Activated CD8-positive, alpha-beta memory T cell treated with anti-CD3 and anti-CD28 coated beads for 48 hours (primary cell): Measurements from ENCODE around the gene KCNB1.

ENCODE experiments used
- DNase-seq, 3 experiments: peaks; one replicate each; pipeline ENCODE4 v3.0.0-alpha.2; 2020; ENCODE audit warnings: low read depth in 2 of 3, low spot score in 2 of 3

KCNB1 gene

DNA sequence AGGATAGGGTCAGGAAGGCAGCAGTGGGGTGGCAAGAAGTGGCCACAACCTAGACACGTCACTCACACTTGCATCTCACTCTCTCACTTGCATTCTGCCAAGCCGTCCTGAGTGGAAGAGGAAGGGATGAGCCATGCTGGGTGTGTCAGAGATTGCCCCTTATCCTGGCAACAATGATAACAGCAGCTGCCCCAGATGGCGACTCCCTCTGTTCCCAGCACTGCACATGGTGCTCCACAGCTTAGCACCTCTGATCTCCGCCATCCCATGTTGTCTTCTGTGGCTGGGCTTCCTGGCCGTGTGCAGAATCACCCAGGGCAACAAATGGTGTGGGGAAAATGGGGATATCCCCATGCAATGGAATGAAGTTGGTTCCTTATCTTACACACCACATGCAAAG is 11.1 kb downstream of the KCNB1 start:
- DNase-seq: no peak

DNA sequence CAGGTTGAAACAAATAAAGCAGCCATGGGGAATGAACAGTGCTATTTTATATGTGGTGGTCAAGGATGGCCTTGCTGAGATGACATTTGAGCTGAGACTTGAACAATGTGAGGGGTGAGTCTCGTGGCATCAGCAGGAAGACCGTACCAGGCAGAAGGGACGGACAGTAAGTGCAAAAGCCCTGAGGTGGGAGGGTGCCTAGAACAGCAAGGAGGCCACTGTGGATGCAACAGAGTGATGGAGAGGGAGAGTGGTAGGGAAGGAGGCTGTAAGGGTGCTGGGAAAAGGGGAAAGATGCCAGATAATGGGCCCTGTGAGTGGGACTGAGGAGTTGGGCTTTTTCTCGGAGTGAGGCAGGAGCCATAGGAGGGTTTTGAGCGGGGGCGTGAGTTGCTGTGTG is 11.5 kb downstream of the KCNB1 start:
- no peak for DNase-seq

DNA sequence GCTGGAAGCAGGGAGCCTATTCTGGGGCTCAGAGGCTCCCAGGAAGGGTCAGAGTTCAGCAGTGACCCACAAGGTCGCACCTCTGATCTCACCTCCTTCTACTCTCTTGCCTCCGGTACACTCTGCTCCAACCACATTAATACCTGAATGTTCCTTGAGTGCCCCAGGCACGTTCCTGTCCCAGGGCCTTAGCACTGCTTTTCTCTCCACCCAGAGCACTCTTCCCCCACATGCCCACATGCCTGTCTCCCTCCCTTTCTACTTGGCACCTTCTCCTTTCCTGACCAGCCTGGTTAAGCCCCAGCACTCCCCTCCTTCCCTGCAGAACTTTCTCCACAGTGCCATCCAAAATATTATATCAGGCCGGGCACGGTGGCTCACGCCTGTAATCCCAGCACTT is 13.4 kb downstream of the KCNB1 start:
- no peak for DNase-seq

DNA sequence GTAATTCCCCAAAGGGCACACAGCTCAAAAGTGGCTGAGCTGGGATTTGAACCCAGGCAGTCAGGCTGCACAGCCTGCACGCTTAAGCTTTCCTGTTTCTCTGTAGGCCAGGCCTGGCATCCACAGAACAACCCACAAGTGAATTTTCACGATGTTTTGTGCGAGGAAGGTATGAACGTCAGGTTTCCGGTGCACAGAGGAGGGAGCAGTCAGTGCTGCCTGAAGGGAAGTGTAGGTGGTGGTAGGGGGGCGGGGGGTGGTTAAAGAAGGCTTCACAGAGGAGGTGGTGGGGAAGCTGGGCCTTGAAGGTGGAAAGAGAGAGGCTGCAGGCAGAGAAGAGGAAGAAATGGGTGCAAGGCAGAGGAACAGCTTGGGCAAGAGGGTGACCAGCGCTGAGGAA is 14.1 kb downstream of the KCNB1 start:
- DNase-seq: no peak

DNA sequence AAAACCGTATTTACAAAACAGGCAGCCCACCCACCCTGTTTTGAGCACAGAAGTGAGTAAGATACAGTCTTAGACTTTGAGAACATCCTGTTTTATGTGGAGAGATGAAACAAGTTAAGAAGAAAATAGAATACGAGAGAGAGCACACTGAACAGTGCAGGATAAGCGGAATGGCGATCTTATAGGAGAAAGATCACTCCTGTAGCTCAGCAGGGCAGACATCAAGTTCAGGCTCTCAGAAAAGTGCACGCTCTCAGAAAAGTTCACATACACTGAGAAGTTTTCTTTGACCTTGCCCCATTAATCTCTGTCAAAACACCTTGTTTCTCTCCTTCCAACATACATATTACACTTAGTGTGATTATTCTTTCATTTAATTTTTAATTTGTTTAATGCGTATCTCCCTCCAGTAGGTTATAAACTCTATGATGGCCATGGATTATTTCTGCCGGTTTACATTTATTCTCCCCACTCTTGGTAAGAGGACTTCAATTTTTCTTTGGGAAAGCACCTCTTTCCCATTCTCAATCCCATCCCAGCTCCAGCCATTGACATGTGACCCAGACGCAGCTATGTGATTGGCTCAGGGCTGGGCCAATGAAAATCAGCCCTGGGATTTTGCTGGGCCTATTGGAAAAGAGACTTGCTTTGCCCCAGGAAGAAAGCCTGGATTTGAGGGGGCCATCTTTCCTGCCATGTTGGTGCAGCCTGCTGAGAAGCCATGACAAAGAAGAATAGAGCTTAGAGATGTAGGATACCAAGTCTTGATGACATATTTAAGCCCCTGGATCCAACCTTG is 16.2 kb downstream of the KCNB1 start:
- no peak for DNase-seq

DNA sequence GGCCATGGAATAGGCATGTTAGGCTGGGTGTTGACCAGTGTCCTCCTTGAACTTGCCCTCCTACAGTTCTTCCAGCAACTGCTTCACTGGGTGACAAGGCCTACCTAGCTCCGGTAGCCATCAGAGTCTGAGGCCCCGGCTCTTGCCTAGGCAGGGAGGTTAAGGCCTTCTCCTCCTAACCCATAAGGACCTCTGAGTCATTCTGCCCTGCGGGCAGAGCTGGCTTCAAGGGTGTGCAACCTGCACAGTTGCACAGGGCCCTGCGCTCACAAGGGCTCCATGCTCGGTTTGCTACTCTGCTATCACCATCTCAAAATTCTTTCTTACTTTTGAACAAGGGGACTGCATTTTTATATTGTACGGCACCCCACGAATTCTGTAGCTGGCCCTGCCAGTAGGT is 17.9 kb downstream of the KCNB1 start:
- DNase-seq: no peak

DNA sequence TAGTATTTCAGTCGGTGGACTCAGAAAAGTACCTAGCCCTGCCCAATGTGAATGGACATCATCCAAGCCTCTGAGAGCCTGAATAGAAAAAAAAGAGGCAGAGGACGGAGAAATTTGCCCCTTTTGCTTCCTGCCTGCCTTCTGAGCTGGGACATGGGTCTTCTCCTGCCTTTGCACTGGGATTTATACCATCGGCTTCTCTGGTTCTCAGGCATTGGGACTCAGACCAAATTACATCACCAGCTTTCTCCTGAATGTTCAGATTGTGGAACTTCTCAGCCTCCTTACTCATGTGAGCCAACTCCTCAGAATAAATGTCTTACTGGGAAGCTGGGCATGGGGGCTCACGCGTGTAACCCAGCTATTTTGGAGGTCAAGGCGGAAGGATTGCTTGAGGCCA is 19.8 kb downstream of the KCNB1 start:
- no peak for DNase-seq

DNA sequence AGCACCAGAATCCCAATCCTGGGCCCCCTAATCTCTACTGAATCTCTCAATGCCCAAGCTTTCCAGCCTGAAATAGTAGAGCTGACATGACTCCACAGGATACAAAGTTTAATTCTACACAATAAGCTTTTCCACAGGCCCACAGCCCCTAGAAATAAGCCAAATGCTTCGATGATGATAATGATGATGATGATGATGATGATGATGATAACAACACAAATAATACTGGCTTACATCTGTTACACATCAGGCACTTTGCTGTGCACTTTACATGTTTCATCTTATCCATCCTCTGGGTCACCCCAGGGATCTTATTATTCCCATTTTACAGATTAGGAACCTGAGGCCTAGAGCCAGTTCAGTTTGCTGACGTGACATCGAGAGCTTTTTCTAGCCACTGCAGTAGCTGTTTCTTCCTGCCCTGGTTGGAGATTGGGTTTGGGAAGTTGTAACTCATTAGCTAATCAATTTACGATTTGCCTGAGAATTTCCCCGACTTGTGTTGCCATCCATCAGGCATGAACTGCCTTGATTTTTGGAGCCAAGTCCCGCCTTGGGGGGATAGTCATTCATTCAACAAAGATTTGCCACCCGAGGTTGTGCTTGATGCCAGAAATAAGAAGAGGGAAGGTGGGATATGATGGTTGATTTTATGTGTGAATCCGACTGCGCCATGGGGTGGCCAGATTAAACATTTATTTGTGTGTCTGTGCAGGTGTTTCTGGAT is 20.4 kb downstream of the KCNB1 start:
- DNase-seq: no peak

DNA sequence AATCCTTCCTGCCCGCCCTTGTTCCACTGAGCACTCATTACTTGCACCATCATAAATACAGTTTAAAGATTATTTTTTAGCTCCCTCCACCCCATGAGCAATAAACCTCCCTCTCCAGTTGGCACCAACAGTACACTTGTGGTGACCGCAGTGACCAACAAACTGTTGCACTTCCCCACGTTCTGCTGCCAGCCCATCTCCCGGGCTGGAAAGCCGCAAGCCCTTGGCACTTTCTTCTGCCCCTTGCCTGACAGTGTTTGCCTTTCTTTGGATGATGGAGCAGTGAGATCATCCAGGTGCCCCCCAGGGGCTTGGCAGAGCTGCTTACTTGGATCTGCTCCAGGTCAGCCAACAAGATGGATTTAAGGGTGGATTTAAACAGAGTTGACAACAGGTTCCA is 21.6 kb downstream of the KCNB1 start:
- DNase-seq: no peak

DNA sequence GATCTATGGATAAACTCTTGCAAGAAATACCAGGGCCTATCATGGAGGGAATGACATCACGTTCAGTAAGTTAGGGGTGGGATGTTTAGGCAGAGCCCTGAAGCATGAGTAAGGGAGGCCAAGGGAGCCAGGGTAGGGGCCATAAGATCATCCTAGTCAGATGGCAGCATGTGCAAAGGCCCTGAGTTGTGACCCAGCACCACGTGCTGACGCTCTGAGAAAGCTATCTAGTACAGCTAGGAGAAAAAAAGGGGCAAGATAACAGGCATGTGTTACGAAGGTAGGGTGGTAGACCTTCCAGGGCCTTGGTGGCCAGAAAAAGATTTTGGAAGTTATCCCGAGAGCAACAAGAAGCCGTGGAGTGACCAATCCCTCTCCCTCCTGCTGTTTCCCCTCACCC is 22.3 kb downstream of the KCNB1 start:
- no peak for DNase-seq

DNA sequence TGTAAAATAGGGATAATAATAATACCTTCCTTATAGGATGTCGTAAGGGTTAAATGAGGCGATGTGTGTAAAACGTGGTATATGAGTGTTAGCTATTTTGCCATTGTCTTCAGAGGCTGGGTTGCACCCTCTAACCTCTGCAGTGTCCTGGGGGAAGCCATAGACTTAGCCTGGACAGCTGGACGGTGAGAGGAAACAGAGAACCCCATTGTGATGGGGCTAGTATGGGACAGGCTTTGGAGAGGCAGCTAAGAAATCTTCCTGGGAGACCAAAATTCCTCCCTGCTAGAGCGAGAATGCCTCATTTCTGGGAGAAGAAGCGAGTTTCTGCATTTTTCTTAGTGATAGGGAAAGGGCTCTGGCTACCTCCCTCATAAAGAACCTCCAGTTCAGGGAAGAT is 22.8 kb downstream of the KCNB1 start:
- DNase-seq: no peak

DNA sequence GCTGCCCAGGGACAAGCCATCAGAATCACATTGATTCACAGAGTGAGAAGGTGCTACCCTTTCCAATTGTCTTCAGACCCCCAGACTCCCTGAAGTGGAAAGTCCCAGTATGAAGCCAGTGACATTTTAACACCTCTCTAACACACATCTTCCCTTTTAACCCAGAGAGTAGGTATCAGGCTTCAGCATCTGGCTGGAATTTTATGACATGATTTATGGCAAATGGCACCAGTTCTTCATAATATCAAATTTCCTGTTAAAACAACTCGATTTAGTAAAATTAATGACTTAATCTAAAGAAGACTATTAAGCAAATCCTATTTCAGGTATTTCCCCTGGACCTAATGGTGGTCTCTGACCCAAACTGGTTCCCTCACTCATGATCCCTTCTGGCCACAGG is 25.0 kb downstream of the KCNB1 start:
- DNase-seq: no peak

DNA sequence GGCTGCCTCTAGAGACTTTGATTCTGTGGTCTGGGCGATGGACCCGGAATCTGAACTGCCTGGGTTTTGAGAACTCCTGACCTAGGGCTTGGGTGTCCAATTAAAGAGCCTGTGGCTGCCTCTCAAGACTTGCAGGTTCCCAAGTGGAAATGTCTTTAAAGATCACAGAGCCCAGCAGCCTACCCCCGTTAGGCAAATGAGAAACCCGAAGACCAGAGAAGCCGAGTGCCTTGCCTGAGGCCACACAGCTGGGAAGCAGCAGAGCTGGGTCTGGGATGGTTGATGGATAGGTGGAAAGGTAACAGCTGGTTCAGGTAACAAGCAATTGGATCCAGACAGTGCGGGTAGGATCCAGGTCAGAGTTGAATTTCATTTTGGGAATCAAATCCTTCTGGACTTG is 25.8 kb downstream of the KCNB1 start:
- DNase-seq: no peak

DNA sequence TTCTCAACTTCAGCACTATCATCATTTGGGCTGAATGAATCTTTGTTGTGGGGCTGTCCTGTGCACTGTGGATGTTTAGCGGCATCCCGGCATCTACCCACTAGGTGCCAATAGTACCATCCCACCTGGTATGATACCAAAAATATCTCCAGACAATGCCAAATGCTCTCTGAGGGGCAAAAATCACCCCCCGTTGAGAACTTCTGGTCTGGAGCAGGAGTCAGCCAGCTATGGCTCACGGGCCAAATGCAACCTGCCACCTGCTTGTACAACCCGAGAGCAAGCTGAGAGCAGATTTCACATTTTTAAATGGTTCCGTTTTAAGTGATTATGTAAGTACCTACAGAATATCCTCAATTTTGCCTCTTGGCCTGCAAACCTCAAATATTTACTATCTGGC is 26.8 kb downstream of the KCNB1 start:
- DNase-seq: no peak

DNA sequence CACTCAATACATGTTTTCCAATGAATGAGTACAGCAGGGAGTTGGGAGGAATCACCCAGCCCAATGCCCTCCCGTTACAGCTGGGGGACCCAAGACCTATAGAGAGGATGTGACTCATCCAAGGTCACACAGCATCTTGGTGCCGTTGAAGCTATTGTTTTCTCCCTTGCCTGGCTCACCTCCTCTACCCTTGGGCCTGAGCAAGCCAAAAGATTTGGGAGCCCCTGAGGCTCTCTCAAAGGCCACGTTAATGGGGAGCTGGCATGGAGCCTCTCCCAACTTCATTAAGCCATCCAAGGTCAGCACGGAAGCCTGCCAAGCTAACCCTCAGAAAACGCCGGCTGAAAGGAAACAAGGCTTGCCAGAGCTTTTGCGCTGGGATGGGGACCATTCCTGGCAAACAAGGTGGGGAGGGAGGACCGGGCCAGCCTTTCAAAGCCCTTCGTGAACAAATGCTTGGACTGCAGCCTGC is 30.4 kb downstream of the KCNB1 start:
- DNase-seq: no peak

DNA sequence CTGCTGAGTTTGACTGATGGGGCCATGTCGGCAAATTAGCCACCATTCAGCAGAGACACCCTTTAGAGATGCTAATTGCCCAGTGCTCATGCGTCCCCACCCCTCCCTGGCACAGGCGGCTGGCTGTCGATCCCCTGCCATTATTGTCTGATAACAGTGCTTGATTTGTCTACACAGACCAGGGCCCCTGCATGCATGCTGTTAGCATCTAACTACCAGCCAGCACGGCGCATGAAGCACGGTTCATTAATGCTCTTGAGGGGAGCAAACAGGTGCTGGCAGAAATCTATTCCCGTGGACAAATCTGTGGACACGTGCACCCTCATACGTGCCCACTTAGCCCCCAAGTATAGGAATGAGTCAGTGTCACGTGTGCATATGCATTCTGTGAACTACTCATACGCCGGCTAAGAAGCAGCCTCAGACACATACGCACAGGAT is 32.2 kb downstream of the KCNB1 start:
- DNase-seq: no peak

DNA sequence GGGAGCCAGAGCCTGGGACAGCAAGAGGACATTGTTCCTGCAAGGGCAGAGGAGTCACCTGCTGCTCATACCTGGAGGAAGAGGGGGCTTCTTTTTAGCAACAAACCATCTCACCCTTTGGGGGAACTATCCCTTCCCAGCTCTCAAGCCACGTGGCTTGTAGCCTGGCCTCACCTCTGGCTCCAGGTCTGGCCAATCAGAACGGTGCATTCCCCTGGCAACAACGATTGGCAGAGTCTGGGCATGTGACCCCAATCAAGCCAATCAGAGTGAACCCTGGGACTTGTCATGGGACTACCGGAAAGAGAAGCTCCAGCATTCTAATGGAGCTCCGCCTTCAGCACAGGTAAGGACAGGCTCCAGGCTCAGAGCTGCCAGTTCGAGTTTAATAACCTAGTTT is 33.6 kb downstream of the KCNB1 start:
- DNase-seq: no peak

DNA sequence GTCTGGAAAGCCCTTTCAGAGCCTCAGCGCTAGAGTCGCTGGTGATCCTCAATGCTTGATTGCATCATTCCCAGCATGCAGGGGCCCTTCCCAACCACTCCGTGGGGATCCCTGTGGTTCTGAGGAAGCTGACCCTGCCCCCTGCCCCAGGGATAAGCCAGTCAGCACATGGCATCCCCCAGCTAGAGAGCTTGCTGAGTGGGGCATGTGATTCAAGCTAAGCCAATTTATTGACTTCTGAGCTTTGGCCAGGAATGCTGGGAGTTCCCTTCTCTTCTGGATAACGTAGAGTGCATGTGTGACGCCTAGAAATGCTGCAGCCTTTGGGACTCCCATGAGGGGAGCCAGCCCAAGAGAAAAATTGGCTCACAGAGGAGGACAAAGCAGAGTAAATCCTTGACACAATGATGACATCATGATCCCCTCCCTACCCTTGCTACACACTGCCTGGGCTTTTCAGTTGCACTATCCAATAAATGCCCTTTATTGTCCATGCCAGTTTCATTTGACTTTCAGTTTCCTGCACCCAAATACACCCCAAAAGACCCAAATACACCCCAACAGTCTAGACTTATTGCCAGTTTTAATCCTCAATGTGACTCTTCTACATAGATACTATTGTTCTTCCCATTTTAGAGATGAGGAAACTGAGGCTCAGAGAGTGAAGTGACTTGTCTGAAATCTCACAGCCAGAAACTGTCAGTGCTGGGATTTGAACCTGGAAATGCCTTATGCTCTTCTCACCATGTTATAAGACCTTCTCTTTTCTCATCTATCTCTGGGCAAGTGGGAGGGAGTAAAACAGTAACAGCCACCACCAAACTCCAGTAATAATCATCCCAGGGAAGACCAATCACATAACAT is 34.3 kb downstream of the KCNB1 start:
- DNase-seq: no peak

DNA sequence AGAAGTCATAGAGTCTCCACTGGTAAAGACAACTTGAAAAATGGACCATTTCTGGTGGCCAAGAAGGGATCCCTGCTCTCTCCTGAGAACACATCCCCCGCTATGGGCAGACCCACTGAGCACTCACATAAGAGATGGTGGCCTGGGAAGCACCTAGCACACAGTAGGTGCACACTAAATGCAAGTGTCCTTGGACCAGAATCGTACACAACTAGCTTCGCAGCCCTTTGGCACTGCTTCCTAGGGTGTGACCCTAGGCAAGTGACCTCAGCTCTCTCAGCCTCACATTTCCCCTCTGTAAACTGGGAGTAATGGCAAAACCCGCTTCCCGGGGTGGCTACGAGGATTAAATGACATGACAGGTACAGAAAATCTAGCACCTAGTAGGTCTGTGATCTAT is 35.1 kb downstream of the KCNB1 start:
- DNase-seq: no peak

DNA sequence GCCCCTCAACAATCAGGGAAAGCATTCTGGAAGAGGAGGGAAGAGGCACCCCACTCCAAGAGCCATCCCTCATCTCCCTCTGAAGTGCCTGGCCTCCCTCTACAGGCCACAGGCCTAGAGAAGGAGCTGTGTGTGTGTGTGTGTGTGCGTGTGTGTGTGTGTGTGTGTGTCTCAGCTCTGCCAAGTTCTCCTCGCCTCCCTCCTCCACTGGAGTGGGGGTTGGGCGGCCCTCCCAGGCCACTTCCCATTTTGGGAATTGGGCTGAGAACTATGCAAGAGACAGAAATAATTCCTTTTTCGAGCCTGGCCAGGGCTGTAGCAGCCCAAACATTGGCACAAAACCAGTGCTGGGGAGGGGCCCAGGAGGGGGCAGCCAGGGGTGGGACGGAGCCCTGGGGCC is 35.7 kb downstream of the KCNB1 start:
- no peak for DNase-seq

DNA sequence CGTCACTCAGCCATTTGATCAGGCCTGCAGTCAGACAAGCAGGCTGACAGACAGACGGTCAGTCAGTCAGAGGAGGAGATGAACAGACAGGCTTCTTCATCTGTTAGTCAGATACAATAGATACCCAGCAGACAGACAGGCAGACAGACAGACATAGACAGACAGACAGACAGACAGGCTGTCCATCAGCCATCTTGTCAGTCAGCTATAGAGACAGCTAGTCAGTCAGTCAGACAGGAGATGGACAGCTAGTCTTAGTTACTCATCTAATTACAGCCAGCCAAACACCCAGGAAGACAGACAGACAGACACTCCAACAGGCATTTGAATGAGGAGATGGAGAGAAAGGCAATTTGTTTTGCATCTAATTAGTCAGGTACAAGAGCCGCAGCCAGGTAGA is 36.4 kb downstream of the KCNB1 start:
- DNase-seq: no peak

DNA sequence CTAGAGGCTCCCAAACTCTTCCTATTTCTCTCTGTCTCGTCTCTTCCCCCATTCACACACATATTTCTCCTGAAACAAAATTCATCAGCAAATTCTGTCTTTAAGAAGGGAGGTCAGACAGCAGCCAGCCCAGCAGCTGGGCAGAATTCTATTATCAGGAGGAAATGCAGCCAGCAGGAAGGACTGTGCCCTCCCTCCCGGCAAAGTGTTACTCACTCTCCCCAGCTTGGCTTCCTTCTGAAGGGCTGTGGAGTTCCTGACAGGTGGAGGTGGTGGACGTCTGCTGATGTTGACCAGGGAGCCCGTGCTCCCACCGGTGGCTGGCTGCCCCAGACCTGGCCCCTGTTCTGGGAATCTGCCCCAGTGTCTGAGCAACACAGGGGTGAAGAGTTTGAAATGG is 37.3 kb downstream of the KCNB1 start:
- no peak for DNase-seq
